ENCODE results near the gene PLOD3. TPM values are rescaled to one million over a fixed set of nuclear protein-coding genes. Genes with fewer than 3 reads are reported as not detected.

The PLOD3 gene
- total and polyA plus RNA-seq, 9 of the 15 experiments (the other 6 are each of a cell fraction or from before 2014, with no cell fraction given), result 2.8 to 101 (median 30.9) TPM

DNA sequence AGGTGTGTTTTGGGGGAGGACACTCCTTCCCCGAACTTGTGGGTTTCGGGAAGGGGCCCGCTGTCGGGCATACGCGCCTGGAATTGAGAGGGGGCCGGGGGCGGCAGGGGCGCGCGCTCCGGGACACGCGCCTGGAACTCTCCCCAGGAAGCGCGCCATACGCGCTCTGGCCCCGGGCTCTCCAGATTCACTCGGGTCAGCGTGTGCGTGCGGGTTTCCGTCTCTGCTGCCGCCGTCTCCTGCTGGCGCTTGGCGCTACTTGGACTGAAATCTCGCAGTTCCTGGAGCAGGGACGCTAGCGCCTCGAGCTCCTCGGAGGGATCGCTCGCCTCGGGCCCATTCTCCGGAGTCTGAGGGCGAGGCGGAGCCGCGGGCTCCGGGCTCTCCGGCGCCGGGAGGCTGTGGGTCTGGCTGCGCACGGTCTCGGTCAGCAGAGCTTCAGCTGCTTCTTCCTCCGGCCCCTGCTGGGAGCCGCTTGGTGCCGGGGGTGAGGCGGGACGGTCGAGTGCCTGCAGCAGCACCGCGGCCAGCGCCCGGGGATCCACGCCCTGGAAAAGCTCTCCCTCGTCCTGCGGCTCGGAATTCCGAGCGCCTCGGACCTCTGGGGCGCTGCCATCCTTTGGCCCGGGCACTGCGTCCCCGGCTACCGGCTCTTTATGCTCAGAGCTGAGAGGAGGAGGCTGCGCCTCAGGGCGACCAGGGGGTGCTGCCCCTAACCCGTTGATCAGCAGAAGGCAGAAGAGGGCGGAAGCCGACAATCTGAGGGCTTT, 53.1 kb downstream of the PLOD3 start (continued):
- TF ChIP-seq MIER1 (IDR thresholded peaks at IDR 0.05; ENCODE audit: low read depth) (peak; percentile 85), CBX1 (IDR thresholded peaks at IDR 0.05; ENCODE audit: low read depth) (no peak), WHSC1 (IDR thresholded peaks at IDR 0.05; ENCODE audit: low read length) (no peak), REST (IDR thresholded peaks at IDR 0.05; ENCODE audit: borderline replicate concordance) (peak; percentile 98), REST (CRISPR knock-in tag; IDR thresholded peaks at IDR 0.05; ENCODE audit: low read depth) (peak; percentile 96), KHSRP (IDR thresholded peaks at IDR 0.05) (no peak), ZZZ3 (IDR thresholded peaks at IDR 0.05) (no peak), ZKSCAN8 (CRISPR knock-in tag; IDR thresholded peaks at IDR 0.05) (no peak), HMGN3 (IDR thresholded peaks at IDR 0.05; ENCODE audit: borderline replicate concordance, extremely low read depth, insufficient read length, low read depth, low read length) (peak; percentile 34)
- TF ChIP-seq, protein P1, sequence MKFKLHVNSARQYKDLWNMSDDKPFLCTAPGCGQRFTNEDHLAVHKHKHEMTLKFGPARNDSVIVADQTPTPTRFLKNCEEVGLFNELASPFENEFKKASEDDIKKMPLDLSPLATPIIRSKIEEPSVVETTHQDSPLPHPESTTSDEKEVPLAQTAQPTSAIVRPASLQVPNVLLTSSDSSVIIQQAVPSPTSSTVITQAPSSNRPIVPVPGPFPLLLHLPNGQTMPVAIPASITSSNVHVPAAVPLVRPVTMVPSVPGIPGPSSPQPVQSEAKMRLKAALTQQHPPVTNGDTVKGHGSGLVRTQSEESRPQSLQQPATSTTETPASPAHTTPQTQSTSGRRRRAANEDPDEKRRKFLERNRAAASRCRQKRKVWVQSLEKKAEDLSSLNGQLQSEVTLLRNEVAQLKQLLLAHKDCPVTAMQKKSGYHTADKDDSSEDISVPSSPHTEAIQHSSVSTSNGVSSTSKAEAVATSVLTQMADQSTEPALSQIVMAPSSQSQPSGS (CRISPR knock-in tag; IDR thresholded peaks at IDR 0.05), result no peak
- TF ChIP-seq, protein P2, sequence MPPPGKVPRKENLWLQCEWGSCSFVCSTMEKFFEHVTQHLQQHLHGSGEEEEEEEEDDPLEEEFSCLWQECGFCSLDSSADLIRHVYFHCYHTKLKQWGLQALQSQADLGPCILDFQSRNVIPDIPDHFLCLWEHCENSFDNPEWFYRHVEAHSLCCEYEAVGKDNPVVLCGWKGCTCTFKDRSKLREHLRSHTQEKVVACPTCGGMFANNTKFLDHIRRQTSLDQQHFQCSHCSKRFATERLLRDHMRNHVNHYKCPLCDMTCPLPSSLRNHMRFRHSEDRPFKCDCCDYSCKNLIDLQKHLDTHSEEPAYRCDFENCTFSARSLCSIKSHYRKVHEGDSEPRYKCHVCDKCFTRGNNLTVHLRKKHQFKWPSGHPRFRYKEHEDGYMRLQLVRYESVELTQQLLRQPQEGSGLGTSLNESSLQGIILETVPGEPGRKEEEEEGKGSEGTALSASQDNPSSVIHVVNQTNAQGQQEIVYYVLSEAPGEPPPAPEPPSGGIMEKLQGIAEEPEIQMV (tag; conservative IDR thresholded peaks at IDR 0.05; ENCODE audit: low read depth), result no peak
- TF ChIP-seq, protein P3, sequence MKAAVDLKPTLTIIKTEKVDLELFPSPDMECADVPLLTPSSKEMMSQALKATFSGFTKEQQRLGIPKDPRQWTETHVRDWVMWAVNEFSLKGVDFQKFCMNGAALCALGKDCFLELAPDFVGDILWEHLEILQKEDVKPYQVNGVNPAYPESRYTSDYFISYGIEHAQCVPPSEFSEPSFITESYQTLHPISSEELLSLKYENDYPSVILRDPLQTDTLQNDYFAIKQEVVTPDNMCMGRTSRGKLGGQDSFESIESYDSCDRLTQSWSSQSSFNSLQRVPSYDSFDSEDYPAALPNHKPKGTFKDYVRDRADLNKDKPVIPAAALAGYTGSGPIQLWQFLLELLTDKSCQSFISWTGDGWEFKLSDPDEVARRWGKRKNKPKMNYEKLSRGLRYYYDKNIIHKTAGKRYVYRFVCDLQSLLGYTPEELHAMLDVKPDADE (conservative IDR thresholded peaks at IDR 0.05; ENCODE audit: control insufficient read depth, low read depth, low read length), result 0 out of 2 replicates have a peak, but pooled peaks have one; percentile 14

Measured in K562 (cell line).